K562 (cell line): Measurements from ENCODE around the gene ZNF385C. TPM values are rescaled to one million over a fixed set of nuclear protein-coding genes. Genes with fewer than 3 reads are reported as not detected.
A peak's percentile ranks its signal among the peaks of the same experiment; 100 is the strongest.

Experiments
- ATAC-seq: fragments of 200-7000 bp; cut with Tn5 transposase; 3 replicates; pipeline ENCODE4 v1.9.1; 2020; ENCODE audit warnings: moderate library complexity
- BruUV-seq: library from RNA; stranded (reverse); fragments of 400-500 nt; replicated peaks from 2 replicates; lab custom pipeline; 2021; lab: Mats Ljungman, UMichigan
- CTCF ChIA-PET: fragments of 300-600 bp; formaldehyde crosslinking; extraction: SDS; loops from one replicate; lab custom pipeline; 2021; ENCODE audit warnings: low intra/inter-chr PET ratio; lab: Yijun Ruan, JAX
- POLR2A ChIA-PET: fragments of 300-600, 350-650 bp; sonication (Branson Sonifier 250); formaldehyde crosslinking; extraction: SDS; loops from one replicate; lab custom pipeline; 2021; ENCODE audit warnings: antibody characterized with exemption, inconsistent platforms; lab: Yijun Ruan, JAX
- DNase-seq, 4 experiments: peaks; one replicate each; pipeline versions ENCODE4 v3.0.0 to v3.0.0-alpha.2; 2011 to 2018; ENCODE audit warnings: low spot score in 3 of 4, mixed read lengths in 3 of 4; ENCODE audit errors: extremely low read depth in 1 of 4
- FAIRE-seq: peaks from 2 replicates; lab custom pipeline; 2011; peaks lifted over from hg19 to GRCh38; lab: Jason Lieb, UNC
- H2AFZ ChIP-seq: 2 replicates; pipeline ENCODE4 v1.6.0; 2011; ENCODE audit warnings: low read depth, low read length, control low read depth, inconsistent platforms
- H3K27ac ChIP-seq: fragments of 200-600 bp; 3 replicates; pipeline ENCODE4 v1.8.0; 2011; ENCODE audit warnings: low read depth, mild to moderate bottlenecking, control low read depth, inconsistent platforms, low read length, moderate library complexity, mixed read lengths; ENCODE audit errors: extremely low read depth
- H3K27me3 ChIP-seq, 2 experiments: fragments of 300-600 bp in 1 of 2; 2 replicates in 1 of 2; 3 replicates in 1 of 2; pipeline versions ENCODE4 v1.6.0 to v1.8.0; 2011; ENCODE audit warnings: inconsistent platforms in 2 of 2, low read length in 2 of 2, mild to moderate bottlenecking in 1 of 2, mixed read lengths in 1 of 2, moderate library complexity in 1 of 2; ENCODE audit not compliant: control insufficient read depth in 2 of 2, insufficient read depth in 2 of 2
- H3K36me3 ChIP-seq: fragments of 300-600 bp; 3 replicates; pipeline ENCODE4 v1.8.0; 2011; ENCODE audit warnings: mild to moderate bottlenecking, low read length, inconsistent platforms; ENCODE audit not compliant: control insufficient read depth, insufficient read depth
- H3K4me1 ChIP-seq, 2 experiments: fragments of 200-600 bp in 1 of 2; replicated peaks in 1 of 2; 2 replicates in 1 of 2; 3 replicates in 1 of 2; pipeline versions ENCODE4 v1.5.1 to v1.8.0; 2011; ENCODE audit warnings: inconsistent platforms in 2 of 2, low read length in 2 of 2, mild to moderate bottlenecking in 1 of 2, mixed read lengths in 1 of 2, moderate library complexity in 1 of 2; ENCODE audit not compliant: control insufficient read depth in 2 of 2, insufficient read depth in 2 of 2
- H3K4me2 ChIP-seq: 2 replicates; pipeline ENCODE4 v1.6.1; 2011; ENCODE audit warnings: low read length, control low read depth, inconsistent platforms, mixed read lengths; ENCODE audit not compliant: insufficient read depth
- H3K4me3 ChIP-seq: fragments of 200-600 bp; sonication (generic), shearing (Covaris generic); 2 replicates; pipeline ENCODE4 v1.5.1; 2016; ENCODE audit warnings: control low read depth, inconsistent platforms
- H3K79me2 ChIP-seq: fragments of 200-600 bp; 3 replicates; pipeline ENCODE4 v1.8.0; 2011; ENCODE audit warnings: low read length, inconsistent platforms; ENCODE audit not compliant: control insufficient read depth, insufficient read depth
- H3K9ac ChIP-seq, 2 experiments: 2 replicates each; pipeline versions ENCODE4 v1.6.0 to v1.6.1; 2011; ENCODE audit warnings: low read depth in 2 of 2, low read length in 2 of 2, control low read depth in 1 of 2, inconsistent platforms in 1 of 2, mild to moderate bottlenecking in 1 of 2, mixed read lengths in 1 of 2; ENCODE audit not compliant: insufficient read depth in 1 of 2
- H3K9me1 ChIP-seq: one replicate; pipeline ENCODE4 v1.6.0; 2011; ENCODE audit warnings: inconsistent platforms, mild to moderate bottlenecking, low read length, moderate library complexity; ENCODE audit not compliant: control insufficient read depth, insufficient read depth
- H3K9me3 ChIP-seq: replicated peaks from 2 replicates; pipeline ENCODE4 v1.5.1; 2011; ENCODE audit warnings: low read depth, low read length, inconsistent platforms; ENCODE audit not compliant: control insufficient read depth, insufficient read depth
- H4K20me1 ChIP-seq: replicated peaks from 2 replicates; pipeline ENCODE4 v1.6.1; 2011; ENCODE audit warnings: low read length, inconsistent platforms, mixed read lengths; ENCODE audit not compliant: control insufficient read depth, insufficient read depth
- CREM ChIP-seq: IDR thresholded peaks from 2 replicates; pipeline ENCODE4 v1.6.1; 2014; ENCODE audit warnings: antibody characterized with exemption, low read depth
- RBFOX2 ChIP-seq: fragments of 200-400 bp; formaldehyde crosslinking; IDR thresholded peaks from 2 replicates; pipeline ENCODE4 v1.6.1; 2017; ENCODE audit warnings: low read depth, mild to moderate bottlenecking, low read length, moderate library complexity
- ZBTB33 ChIP-seq: sonication (generic); formaldehyde crosslinking; IDR thresholded peaks from 2 replicates; pipeline ENCODE4 v1.8.1; 2023; ENCODE audit warnings: mild to moderate bottlenecking, missing genetic modification reagents
- ZNF695 ChIP-seq: fragments of 450-650 bp; formaldehyde crosslinking; IDR thresholded peaks from 2 replicates; pipeline ENCODE4 v1.4.0; 2020; ENCODE audit warnings: mild to moderate bottlenecking, moderate library complexity
- WGBS: fragments of 100-300 bp; shearing (Covaris generic); methylation state at CpG from one replicate; pipeline ENCODE4 v1.1.6; 2016; ENCODE audit warnings: low coverage, mixed read lengths; ENCODE audit not compliant: insufficient coverage; ENCODE audit errors: missing lambda C conversion rate; 5-methylcytosine and 5-hydroxymethylcytosine counted together
- in situ Hi-C: fragments of 300-500 bp; cut with MboI; formaldehyde crosslinking; loops from 4 replicates; pipeline ENCODE4 v1.15.0; 2018; ENCODE audit warnings: inconsistent platforms, mixed read lengths
- intact Hi-C: fragments of 100-400 bp; cut with micrococcal nuclease; formaldehyde crosslinking; loops from 2 replicates; pipeline ENCODE4 v1.14.2; 2022
- polyA plus RNA-seq, 8 experiments: library from polyadenylated mRNA; depleted of rRNA in 4 of 8; stranded (reverse) in 5 of 8; unstranded in 3 of 8; fragments of >200 nt; fragmentation: Nextera tagmentation in 2 of 8; fragmentation: Illumina TruSeq in 1 of 8; extraction: Ambion mirVana in 2 of 8; extraction: Trizol in 1 of 8; gene quantifications; 2 replicates each; pipeline versions ENCODE4 v1.2.1 to v1.2.3, GENCODE V29; 2011 to 2014; ENCODE audit warnings: inconsistent platforms in 1 of 8, missing spikeins in 1 of 8
- total RNA-seq, 7 experiments: library from RNA; depleted of rRNA in 6 of 7; stranded (reverse); fragments of >200 nt in 6 of 7; fragmentation: Illumina TruSeq in 2 of 7; extraction: Trizol in 2 of 7; gene quantifications; 2 replicates each; pipeline versions ENCODE4 v1.2.1 to v1.2.3, GENCODE V29; 2011 to 2021; ENCODE audit warnings: low replicate concordance in 1 of 7
- TF ChIP-seq, protein P1 (sequence below), 2 experiments: fragments of 450-650 bp; conservative IDR thresholded peaks; 2 replicates each; pipeline ENCODE4 v1.6.1; 2017; ENCODE audit warnings: mild to moderate bottlenecking in 2 of 2, moderate library complexity in 2 of 2

The ZNF385C gene
- total and polyA plus RNA-seq, 9 of the 15 experiments (the other 6 are each of a cell fraction or from before 2014, with no cell fraction given): 0.03 to 0.35 (median 0.18) TPM; not detected in 1

GRCh38 chr17:42061646-42062487 lies 36.4 kb downstream of the ZNF385C start (continued):
- no peak for TF ChIP-seq ZBTB33 (CRISPR knock-in tag)
- TF ChIP-seq CREM: no peak
- TF ChIP-seq ZNF695 (CRISPR knock-in tag): no peak

DNA sequence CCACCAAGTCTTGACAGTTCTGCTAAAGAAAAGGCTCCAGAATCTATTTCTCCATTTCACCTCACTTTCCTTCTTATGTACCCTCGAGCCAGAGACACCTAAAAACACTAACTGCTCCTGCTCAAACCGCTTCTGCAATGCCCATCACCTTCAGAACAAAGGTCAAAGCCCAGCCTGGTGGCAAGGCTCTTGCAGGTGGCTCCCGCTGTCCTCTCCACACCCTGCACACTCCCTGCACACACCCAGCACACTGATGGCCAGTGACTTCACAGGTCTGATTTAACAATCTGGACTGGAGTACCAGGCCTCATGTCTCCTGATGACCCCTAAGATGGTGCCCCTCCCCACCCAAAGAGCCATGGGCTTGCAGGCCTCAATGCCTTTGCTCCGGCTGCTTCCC lies 38.0 kb downstream of the ZNF385C start:
- no peaks in the 10 kb centered on the region for H3K9me3 ChIP-seq
- H3K9me1 ChIP-seq: peaks cover 3% of the 10 kb centered on the region
- no peak overlapping the region for H3K27ac ChIP-seq
- 0 out of 4 replicates have a peak overlapping the region, but pooled peaks of 1 of the 2 experiments have one; percentile 33 for H3K9ac ChIP-seq
- no peak overlapping the region for H3K4me3 ChIP-seq
- BruUV-seq: no TSS peak
- no peaks in the 10 kb centered on the region for H3K79me2 ChIP-seq
- H4K20me1 ChIP-seq: no peaks in the 10 kb centered on the region
- H3K4me2 ChIP-seq: no peak overlapping the region
- no peak for TF ChIP-seq RBFOX2
- TF ChIP-seq, protein P1, sequence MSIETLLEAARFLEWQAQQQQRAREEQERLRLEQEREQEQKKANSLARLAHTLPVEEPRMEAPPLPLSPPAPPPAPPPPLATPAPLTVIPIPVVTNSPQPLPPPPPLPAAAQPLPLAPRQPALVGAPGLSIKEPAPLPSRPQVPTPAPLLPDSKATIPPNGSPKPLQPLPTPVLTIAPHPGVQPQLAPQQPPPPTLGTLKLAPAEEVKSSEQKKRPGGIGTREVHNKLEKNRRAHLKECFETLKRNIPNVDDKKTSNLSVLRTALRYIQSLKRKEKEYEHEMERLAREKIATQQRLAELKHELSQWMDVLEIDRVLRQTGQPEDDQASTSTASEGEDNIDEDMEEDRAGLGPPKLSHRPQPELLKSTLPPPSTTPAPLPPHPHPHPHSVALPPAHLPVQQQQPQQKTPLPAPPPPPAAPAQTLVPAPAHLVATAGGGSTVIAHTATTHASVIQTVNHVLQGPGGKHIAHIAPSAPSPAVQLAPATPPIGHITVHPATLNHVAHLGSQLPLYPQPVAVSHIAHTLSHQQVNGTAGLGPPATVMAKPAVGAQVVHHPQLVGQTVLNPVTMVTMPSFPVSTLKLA (conservative IDR thresholded peaks at IDR 0.05): no peak
- ChIA-PET CTCF (no interaction called here), POLR2A (interaction anchor here (0.6 kb wide), 1 partner anchor 791 kb away, joined by 3 read pairs; the partner anchor contains the start of gene AOC3)
- no peaks in the 10 kb centered on the region for H3K36me3 ChIP-seq
- H3K4me1 ChIP-seq: peaks cover 0 to 18% of the 10 kb centered on the region in 2 experiments; a peak in 3 of 5 replicates
- WGBS: 19% methylated on average over 3 of the region's 4 CpGs
- no peak overlapping the region for H2AFZ ChIP-seq
- DNase-seq: no peak
- ATAC-seq: no peak
- intact Hi-C loops: no loop called here
- no peak for FAIRE-seq
- in situ Hi-C loops: no loop called here
- peaks cover 0 to 10% of the 10 kb centered on the region in 2 experiments; a peak in 2 of 5 replicates for H3K27me3 ChIP-seq
